ENCODE data around the gene LCE2A. TPM values are rescaled to one million over a fixed set of nuclear protein-coding genes. Genes with fewer than 3 reads are reported as not detected.
"Not testable (repeated sequence)": the region's sequence is repeated elsewhere in the genome, so short reads cannot be mapped to it uniquely, and the experiment has no call there.

LCE2A gene
- not detected for total RNA-seq
- not detected for polyA plus RNA-seq
- 0 reads per million in 6 experiments for total RNA-seq

- Mint-ChIP-seq H3K9me3 (peaks cover 0 to 12% (median under 1%) of the 10 kb centered on the region in 9 donors), H3K4me3 (no peak within 1 kb of the TSS), H3K27ac (no peak within 1 kb of the TSS), H3K4me1 (no peaks in the 10 kb centered on the region), H3K27me3 (peaks cover 0 to 12% (median 6%) of the 10 kb centered on the region in 5 donors), H3K36me3 (no peaks in the 10 kb centered on the region)
- POLR2A ChIA-PET: no interaction called here
- DNase-seq (no peak), ATAC-seq (no peak)
These were observed at the start of gene LCE2A for GRCh38 chr1:152697701-152698600. Gene LCE2A (plus strand): TSS chr1:152698345. CDS start chr1:152698902, 557 bp downstream.

GRCh38 chr1:152654110-152654509 lies 44.0 kb upstream of the LCE2A start:
- POLR2A ChIA-PET: no interaction called here
- Mint-ChIP-seq H3K36me3 (no peaks in the 10 kb centered on the region), H3K27me3 (peaks cover 0 to 28% (median 8%) of the 10 kb centered on the region in 5 donors), H3K9me3 (no peaks in the 10 kb centered on the region), H3K4me1 (peaks cover 0 to 6% (median 3%) of the 10 kb centered on the region in 4 donors), H3K4me3 (no peak overlapping the region), H3K27ac (no peak overlapping the region)
- ATAC-seq (no peak), DNase-seq (peak in 6 of 10 donors; percentile 4 to 66 (median 14))

DNA sequence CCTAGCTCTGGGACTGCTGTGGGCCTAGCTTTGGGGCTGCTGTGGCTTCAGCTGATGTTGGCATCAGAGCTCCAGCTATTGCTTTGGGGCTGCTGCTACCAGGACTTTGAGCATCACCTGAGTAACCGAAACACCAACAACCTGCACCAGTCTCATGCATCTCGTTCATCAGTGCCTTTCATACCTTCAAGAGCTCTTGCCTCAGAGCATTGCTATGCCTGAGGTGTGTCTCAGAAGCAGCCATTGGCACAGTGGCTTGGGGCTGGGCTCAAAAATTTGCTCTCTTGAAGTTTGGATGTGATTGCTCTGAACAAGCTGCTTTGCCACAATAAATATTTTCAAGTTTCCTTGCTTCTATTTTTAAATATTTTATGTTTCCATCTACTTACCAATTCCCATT lies 41.7 kb upstream of the LCE2A start:
- no peak for ATAC-seq
- Mint-ChIP-seq H3K9me3 (no peaks in the 10 kb centered on the region), H3K27ac (no peak overlapping the region), H3K27me3 (peaks cover 0 to 13% (median 4%) of the 10 kb centered on the region in 5 donors), H3K4me1 (peaks cover 0 to 6% (median 3%) of the 10 kb centered on the region in 4 donors), H3K4me3 (no peak overlapping the region), H3K36me3 (no peaks in the 10 kb centered on the region)
- POLR2A ChIA-PET: no interaction called here
- no peak for DNase-seq

DNA sequence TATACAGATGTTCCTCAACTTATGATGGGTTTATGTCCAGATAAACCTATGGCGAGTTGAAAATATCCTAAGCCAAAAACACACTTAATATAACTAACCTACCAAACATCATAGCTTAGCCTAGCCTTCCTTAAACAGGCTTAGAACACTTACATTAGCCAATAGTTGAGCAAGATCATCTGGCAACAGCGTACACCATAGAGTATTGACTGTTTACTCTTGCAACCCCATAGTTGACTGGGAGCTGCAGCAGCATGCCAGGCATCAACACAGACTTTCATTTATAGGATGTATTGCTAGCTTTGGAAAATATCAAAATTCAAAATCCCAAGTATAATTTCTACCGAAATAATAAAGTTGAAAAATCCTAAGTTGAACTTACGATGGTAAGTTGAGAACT lies 40.5 kb upstream of the LCE2A start:
- DNase-seq: no peak
- Mint-ChIP-seq H3K9me3 (no peaks in the 10 kb centered on the region), H3K4me3 (no peak overlapping the region), H3K27ac (no peak overlapping the region), H3K36me3 (no peaks in the 10 kb centered on the region), H3K27me3 (peaks cover 2 to 18% (median 4%) of the 10 kb centered on the region in 5 donors), H3K4me1 (peaks cover 0 to 6% (median 3%) of the 10 kb centered on the region in 4 donors)
- POLR2A ChIA-PET: no interaction called here
- no peak for ATAC-seq

DNA sequence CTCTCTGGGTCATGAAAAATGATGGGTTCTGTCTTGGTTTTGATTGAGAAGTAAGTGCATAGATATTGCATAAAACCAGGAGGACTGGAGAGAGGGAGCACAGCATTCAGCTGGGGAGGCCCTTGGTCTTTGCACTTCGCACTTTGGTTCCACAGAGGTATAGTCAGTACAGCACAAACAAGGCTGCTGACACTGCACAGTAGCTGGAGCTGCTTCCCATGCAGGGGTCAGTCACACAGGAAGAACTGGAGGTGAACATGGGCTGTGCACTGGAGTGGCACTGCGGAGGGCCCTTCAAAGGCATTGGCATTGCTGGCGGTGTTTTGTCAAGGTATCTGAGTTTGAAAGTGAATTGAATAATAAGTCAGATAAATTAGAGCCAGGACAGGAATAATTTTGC lies 39.5 kb upstream of the LCE2A start:
- peaks cover 2 to 20% (median 6%) of the 10 kb centered on the region in 5 donors for H3K27me3 Mint-ChIP-seq
- H3K4me3 Mint-ChIP-seq: no peak overlapping the region
- H3K4me1 Mint-ChIP-seq: peaks cover 0 to 5% (median 3%) of the 10 kb centered on the region in 4 donors
- H3K9me3 Mint-ChIP-seq: peaks cover 0 to 2% (median 0%) of the 10 kb centered on the region in 9 donors
- no peaks in the 10 kb centered on the region for H3K36me3 Mint-ChIP-seq
- DNase-seq (no peak), ATAC-seq (no peak)
- POLR2A ChIA-PET: no interaction called here
- no peak overlapping the region for H3K27ac Mint-ChIP-seq

GRCh38 chr1:152663098-152663497 lies 35.0 kb upstream of the LCE2A start, which contains the start of gene LCE2D:
Gene LCE2D (plus strand): TSS chr1:152663380. CDS start chr1:152664106, 726 bp downstream.
- H3K9me3 Mint-ChIP-seq: peaks cover 0 to 2% (median 0%) of the 10 kb centered on the region in 9 donors
- no peak within 1 kb of the TSS for H3K27ac Mint-ChIP-seq

GRCh38 chr1:152666171-152666570 lies 32.0 kb upstream of the LCE2A start:
- H3K9me3 Mint-ChIP-seq, ATAC-seq, H3K4me1 Mint-ChIP-seq, H3K27ac Mint-ChIP-seq, DNase-seq, H3K36me3 Mint-ChIP-seq, H3K4me3 Mint-ChIP-seq, POLR2A ChIA-PET: not testable (repeated sequence)
- H3K27me3 Mint-ChIP-seq: peaks cover 16 to 70% (median 33%) of the 10 kb centered on the region in 5 donors

More at GRCh38 chr1:152663098-152663497, 35.0 kb upstream of the LCE2A start, which contains the start of gene LCE2D:
- H3K36me3 Mint-ChIP-seq: no peaks in the 10 kb centered on the region
- POLR2A ChIA-PET: no interaction called here
- no peak within 1 kb of the TSS for H3K4me3 Mint-ChIP-seq
- peaks cover 13 to 40% (median 23%) of the 10 kb centered on the region in 5 donors for H3K27me3 Mint-ChIP-seq
- no peak for ATAC-seq
- no peak for DNase-seq
- H3K4me1 Mint-ChIP-seq: no peaks in the 10 kb centered on the region

DNA sequence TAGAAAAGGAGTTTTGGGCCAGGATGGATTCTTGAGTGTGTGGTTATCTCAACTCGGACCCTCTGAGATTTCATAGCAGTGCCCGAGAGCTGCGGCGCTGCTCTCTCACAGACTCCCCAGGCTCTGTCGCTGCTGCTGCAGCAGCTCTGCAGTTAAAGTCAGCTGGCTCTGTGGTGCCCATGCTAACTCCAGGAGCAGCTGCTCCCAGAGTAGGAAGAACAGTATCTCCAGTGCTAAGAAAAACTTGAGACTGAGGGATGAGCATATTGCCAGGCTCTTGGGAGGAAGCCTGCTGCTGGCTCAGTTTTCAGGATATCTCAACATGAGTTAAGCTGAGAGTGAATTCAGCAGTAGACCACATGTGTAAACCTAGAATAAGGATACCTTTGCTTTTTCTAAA lies 30.5 kb upstream of the LCE2A start:
- Mint-ChIP-seq H3K9me3 (peaks cover 0 to 2% (median 0%) of the 10 kb centered on the region in 9 donors), H3K4me1 (no peaks in the 10 kb centered on the region), H3K4me3 (no peak overlapping the region), H3K27ac (no peak overlapping the region), H3K27me3 (peaks cover 15 to 79% (median 33%) of the 10 kb centered on the region in 5 donors), H3K36me3 (no peaks in the 10 kb centered on the region)
- no peak for DNase-seq
- POLR2A ChIA-PET: no interaction called here
- no peak for ATAC-seq

GRCh38 chr1:152673016-152673415 lies 25.1 kb upstream of the LCE2A start:
- POLR2A ChIA-PET: no interaction called here
- no peak overlapping the region for H3K27ac Mint-ChIP-seq
- H3K36me3 Mint-ChIP-seq: no peaks in the 10 kb centered on the region
- H3K9me3 Mint-ChIP-seq: no peaks in the 10 kb centered on the region
- H3K4me3 Mint-ChIP-seq: no peak overlapping the region
- peaks cover 8 to 72% (median 17%) of the 10 kb centered on the region in 5 donors for H3K27me3 Mint-ChIP-seq
- no peak for ATAC-seq
- H3K4me1 Mint-ChIP-seq: no peaks in the 10 kb centered on the region
- no peak for DNase-seq

DNA sequence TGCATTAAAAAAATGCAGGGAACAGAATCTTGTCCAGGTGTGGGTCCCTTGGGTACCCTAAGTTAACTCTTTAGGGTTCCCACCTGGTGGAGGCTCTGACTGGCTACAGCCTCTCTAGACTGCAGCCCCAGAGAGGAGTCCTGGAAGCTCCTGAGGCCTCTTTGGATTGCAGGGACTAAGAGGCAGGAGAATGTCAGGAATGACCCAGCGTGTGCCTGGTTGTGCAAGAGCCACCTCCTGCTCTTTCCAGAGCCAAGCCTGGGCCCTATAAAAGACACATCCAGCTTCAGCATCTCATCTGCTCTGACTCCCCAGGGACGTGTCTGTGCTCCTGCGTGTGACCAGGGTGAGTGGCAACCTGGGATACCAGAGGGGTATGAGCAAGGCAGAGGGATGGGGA lies 23.2 kb upstream of the LCE2A start, which contains the start of gene LCE2C:
LCE2C (plus strand) TSS at position 297 of the 400 bp plus-strand sequence. CDS start 737 bp downstream, outside the sequence.
- H3K36me3 Mint-ChIP-seq, DNase-seq, POLR2A ChIA-PET, H3K9me3 Mint-ChIP-seq, H3K4me1 Mint-ChIP-seq, ATAC-seq, H3K27ac Mint-ChIP-seq, H3K4me3 Mint-ChIP-seq: not testable (repeated sequence)
- peaks cover 7 to 72% (median 32%) of the 10 kb centered on the region in 5 donors for H3K27me3 Mint-ChIP-seq

DNA sequence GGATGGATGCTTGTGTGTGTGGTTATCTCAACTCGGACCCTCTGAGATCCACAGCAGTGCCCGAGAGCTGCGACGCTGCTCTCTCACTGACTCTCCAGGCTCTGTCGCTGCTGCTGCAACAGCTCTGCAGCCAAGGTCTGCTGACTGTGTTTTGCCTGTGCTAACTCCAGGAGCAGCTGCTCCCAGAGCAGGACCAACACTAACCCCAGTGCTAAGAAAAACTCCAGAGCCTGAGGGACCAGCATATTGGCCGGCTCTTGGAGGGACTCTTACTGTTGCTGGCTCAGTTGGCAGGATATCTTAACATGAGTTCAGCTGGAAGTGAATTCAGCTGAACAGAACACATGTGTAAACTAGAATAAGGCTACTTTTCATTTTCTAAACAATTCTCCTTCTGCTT lies 18.7 kb upstream of the LCE2A start:
- H3K4me3 Mint-ChIP-seq: no peak overlapping the region
- ATAC-seq (no peak), DNase-seq (no peak)
- no peak overlapping the region for H3K27ac Mint-ChIP-seq
- POLR2A ChIA-PET: no interaction called here
- H3K4me1 Mint-ChIP-seq: no peaks in the 10 kb centered on the region
- H3K27me3 Mint-ChIP-seq: peaks cover 11 to 62% (median 34%) of the 10 kb centered on the region in 5 donors
- no peaks in the 10 kb centered on the region for H3K36me3 Mint-ChIP-seq
- H3K9me3 Mint-ChIP-seq: no peaks in the 10 kb centered on the region

GRCh38 chr1:152681616-152682015 lies 16.5 kb upstream of the LCE2A start:
- H3K27me3 Mint-ChIP-seq: peaks cover 11 to 58% (median 30%) of the 10 kb centered on the region in 5 donors
- no peaks in the 10 kb centered on the region for H3K36me3 Mint-ChIP-seq
- no peak overlapping the region for H3K4me3 Mint-ChIP-seq
- H3K9me3 Mint-ChIP-seq: no peaks in the 10 kb centered on the region
- no peak for ATAC-seq
- H3K27ac Mint-ChIP-seq: no peak overlapping the region
- POLR2A ChIA-PET: no interaction called here
- no peak for DNase-seq
- H3K4me1 Mint-ChIP-seq: no peaks in the 10 kb centered on the region

DNA sequence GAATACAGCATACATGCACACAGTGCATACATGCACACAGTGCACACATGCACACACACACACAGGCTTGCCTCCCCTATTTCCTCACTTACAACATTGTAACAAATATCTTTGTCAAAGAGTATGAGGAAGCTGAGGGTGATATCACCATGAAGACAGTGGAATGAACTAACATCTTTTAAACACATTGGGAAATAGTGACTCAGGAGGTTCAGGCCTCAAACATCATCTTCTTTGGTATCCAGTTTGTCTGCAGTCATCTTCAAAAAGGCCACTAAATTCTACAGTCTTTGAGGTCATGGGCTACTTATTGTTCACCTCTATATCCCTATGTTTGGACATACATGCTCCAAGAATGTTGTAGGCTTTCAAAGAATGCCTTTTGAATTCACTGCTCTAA lies 14.3 kb upstream of the LCE2A start:
- no peak overlapping the region for H3K4me3 Mint-ChIP-seq
- no peaks in the 10 kb centered on the region for H3K4me1 Mint-ChIP-seq
- H3K27me3 Mint-ChIP-seq: peaks cover 16 to 63% (median 20%) of the 10 kb centered on the region in 5 donors
- ATAC-seq: no peak
- POLR2A ChIA-PET: no interaction called here
- H3K9me3 Mint-ChIP-seq: no peaks in the 10 kb centered on the region
- H3K27ac Mint-ChIP-seq: no peak overlapping the region
- no peak for DNase-seq
- H3K36me3 Mint-ChIP-seq: no peaks in the 10 kb centered on the region
